Effector memory CD8-positive, alpha-beta T cell (primary cell): ENCODE data around the gene MYO18B.

ENCODE experiments used
- ATAC-seq: fragments of 150-1000 bp; cut with Tn5 transposase; replicated peaks from 2 replicates; pipeline ENCODE4 v1.10.0; 2021; ENCODE audit warnings: mild to moderate bottlenecking, moderate library complexity
- DNase-seq, 3 experiments: peaks; one replicate each; pipeline ENCODE4 v3.0.0; 2021
- H3K27ac Mint-ChIP-seq, 2 donors: one replicate each; pipeline ENCODE4 v1.8.0; 2022; ENCODE audit warnings: mild to moderate bottlenecking in 2 of 2, mixed read lengths in 2 of 2, moderate library complexity in 2 of 2
- H3K27me3 Mint-ChIP-seq, 2 donors: one replicate each; pipeline ENCODE4 v1.8.0; 2022; ENCODE audit warnings: mixed read lengths in 2 of 2
- H3K36me3 Mint-ChIP-seq: one replicate; pipeline ENCODE4 v1.8.0; 2022; ENCODE audit warnings: mild to moderate bottlenecking, moderate library complexity, mixed read lengths; ENCODE audit not compliant: insufficient read depth
- H3K4me1 Mint-ChIP-seq, 2 donors: one replicate each; pipeline ENCODE4 v1.8.0; 2022; ENCODE audit warnings: low read depth in 2 of 2, mixed read lengths in 2 of 2
- H3K4me3 Mint-ChIP-seq, 2 donors: one replicate each; pipeline ENCODE4 v1.8.0; 2022; ENCODE audit warnings: mild to moderate bottlenecking in 2 of 2, mixed read lengths in 2 of 2, moderate library complexity in 2 of 2
- H3K9me3 Mint-ChIP-seq, 2 donors: one replicate each; pipeline ENCODE4 v1.8.0; 2022; ENCODE audit warnings: mixed read lengths in 2 of 2

Gene MYO18B

DNA sequence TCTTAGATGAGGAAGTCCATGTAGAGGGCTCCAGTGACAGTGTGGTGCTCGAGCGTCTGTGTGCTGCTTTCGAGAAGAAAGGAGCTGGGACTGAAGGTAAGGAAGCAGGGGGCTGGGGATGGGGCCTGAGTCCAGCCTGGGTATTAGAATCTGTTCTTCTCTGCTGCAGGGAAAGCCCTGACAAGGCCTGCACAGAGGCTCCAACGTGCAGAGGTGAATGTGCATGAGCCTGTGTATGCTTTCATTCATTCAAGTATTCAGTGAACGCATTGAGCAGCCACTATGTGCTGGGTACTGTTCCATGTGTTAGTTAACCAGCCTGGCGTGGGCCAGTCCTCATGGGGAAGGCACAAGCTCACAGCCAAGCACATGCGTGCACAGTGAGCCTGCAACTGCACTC, 93.4 kb downstream of the MYO18B start:
- Mint-ChIP-seq H3K27me3 (peaks cover 14 to 48% of the 10 kb centered on the region in 2 donors), H3K4me3 (no peak overlapping the region), H3K36me3 (peaks cover 3% of the 10 kb centered on the region), H3K27ac (no peak overlapping the region), H3K9me3 (no peaks in the 10 kb centered on the region), H3K4me1 (no peaks in the 10 kb centered on the region)
- ATAC-seq (no peak), DNase-seq (no peak)

DNA sequence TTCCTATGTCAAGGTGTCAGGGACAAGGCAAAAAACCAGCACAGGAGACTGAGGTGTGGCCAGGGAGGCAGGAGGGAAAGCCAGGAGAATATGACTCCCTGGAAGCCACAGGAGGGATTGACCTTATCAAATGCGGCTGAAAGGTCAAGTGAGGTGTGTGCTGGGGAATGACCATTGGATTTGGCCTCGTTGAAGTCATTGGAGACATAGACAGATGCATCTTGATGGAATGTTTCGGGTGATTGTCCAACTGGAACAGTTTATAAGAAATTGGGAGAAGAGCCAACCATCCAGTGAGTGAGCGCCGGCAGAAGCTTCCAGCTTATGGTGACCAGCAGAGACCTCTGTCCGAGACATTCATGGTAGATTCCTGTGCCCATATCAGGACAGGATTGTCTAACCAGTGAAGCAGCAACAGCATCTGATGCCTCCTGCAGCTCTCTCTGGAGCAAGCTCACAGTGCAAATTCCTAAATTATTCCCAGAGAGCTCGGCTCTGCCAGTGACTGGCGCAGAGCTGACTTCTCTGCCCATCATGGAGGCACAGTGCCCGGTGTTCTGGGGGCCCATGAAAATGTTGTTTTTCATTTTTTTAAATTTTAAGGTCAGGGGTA, 95.4 kb downstream of the MYO18B start:
- ATAC-seq (no peak), DNase-seq (no peak)
- Mint-ChIP-seq H3K27me3 (peaks cover 22 to 66% of the 10 kb centered on the region in 2 donors), H3K4me1 (no peaks in the 10 kb centered on the region), H3K4me3 (no peak overlapping the region), H3K9me3 (no peaks in the 10 kb centered on the region), H3K27ac (no peak overlapping the region), H3K36me3 (peaks cover 3% of the 10 kb centered on the region)

DNA sequence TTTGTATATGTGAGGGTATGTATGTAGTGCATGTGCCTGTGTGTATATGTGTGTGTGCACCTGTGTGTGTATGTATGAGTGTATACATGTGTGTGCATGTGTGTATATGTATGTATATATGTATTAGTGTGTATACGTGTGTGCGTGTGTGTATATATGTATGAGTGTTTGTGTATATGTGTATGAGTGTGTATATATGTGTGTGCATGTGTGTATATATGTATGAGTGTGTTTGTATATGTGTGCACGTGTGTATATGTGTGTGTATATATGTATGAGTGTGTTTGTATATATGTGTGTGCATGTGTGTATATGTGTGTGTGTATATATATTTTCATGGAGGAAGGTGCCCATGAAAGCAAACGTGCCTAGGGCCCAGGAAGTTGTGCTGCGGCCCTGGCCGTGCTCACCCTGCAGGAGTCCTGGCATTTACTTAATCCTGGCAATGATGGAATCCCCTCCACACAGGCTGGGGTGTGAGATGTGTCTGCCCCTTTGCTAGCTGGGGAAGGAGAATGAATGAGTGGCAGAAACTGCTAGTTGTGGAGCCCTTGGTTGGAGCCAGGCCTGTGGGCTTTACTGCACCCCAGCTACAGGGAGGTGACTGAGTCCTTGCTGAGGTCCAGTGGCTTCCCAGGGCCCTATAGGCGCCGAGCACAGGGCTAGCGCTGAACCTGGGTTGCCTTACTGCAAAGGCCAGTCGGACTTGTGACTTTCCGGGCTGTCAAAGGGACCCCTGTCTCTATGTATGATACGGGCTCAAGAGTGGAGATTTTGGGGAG, 97.2 kb downstream of the MYO18B start:
- no peaks in the 10 kb centered on the region for H3K4me1 Mint-ChIP-seq
- no peak overlapping the region for H3K4me3 Mint-ChIP-seq
- no peaks in the 10 kb centered on the region for H3K9me3 Mint-ChIP-seq
- H3K27me3 Mint-ChIP-seq = peaks cover 22 to 59% of the 10 kb centered on the region in 2 donors
- ATAC-seq (no peak), DNase-seq (no peak)
- H3K36me3 Mint-ChIP-seq = no peaks in the 10 kb centered on the region
- no peak overlapping the region for H3K27ac Mint-ChIP-seq

DNA sequence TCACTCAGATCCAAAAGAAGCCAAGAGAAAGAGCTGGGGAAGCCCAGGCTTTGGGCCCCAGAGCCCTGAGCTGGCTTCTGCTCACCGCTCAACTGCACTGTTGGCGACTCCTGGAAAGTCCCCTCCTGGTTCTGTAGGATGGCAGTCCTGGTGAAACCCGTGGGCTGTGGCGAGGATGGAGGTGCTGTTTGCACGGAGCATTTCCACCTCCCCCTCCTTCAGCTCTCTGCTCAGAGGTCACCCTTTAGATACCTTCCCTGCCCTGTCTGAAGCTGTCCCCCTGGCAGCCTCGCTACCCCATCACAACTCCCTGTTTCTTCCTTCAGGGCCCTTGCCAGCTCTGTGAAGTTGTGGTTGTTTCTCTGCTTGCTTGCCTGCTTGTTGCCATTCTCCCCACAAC, 97.8 kb downstream of the MYO18B start:
- Mint-ChIP-seq H3K4me3 (no peak overlapping the region), H3K9me3 (no peaks in the 10 kb centered on the region), H3K27me3 (peaks cover 22 to 58% of the 10 kb centered on the region in 2 donors), H3K4me1 (no peaks in the 10 kb centered on the region), H3K27ac (no peak overlapping the region), H3K36me3 (no peaks in the 10 kb centered on the region)
- no peak for DNase-seq
- ATAC-seq = no peak

DNA sequence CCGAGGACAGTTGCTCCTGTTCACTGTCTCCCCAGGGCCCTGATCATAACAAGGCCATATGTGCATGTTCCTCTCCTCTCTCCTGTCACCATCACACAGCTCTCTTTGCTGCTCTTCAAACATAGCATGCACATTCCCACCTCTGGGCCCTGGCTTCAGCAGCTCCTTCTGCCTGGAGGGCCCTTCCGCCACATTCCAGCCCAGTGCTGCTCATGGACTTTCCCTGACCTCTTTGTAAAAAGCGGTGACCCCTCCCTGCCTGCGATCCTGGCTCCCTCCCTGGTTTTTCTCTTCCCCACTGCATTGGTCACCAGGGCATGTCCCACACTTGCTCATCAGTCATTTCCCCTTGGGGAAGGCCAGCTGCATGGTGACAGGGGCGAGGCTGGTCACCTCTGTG, 98.2 kb downstream of the MYO18B start:
- Mint-ChIP-seq H3K27me3 (peaks cover 21 to 54% of the 10 kb centered on the region in 2 donors), H3K9me3 (no peaks in the 10 kb centered on the region), H3K4me3 (no peak overlapping the region), H3K4me1 (no peaks in the 10 kb centered on the region), H3K27ac (no peak overlapping the region), H3K36me3 (no peaks in the 10 kb centered on the region)
- ATAC-seq (no peak), DNase-seq (no peak)

DNA sequence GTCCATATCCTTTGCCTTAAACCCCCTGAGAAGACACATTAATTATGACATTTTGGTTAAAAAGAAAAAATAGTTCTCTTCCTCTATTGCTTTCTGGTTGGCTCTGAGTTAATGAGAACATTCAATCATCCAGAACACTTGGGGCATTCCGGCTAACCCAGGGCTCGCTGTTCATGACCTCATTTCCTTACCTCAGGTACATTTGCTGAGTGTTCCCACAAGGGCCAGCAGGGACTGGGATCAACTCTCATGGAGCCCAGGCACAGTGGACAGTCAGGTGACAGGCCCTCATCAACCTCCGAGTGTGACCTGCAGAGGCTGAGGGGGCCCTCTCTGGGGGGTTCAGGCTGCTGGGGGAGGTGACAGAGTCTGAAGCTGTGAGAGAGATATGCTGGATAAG, 98.9 kb downstream of the MYO18B start:
- Mint-ChIP-seq H3K4me1 (no peaks in the 10 kb centered on the region), H3K36me3 (no peaks in the 10 kb centered on the region), H3K4me3 (no peak overlapping the region), H3K9me3 (no peaks in the 10 kb centered on the region), H3K27me3 (peaks cover 14 to 47% of the 10 kb centered on the region in 2 donors), H3K27ac (no peak overlapping the region)
- DNase-seq (no peak), ATAC-seq (no peak)

DNA sequence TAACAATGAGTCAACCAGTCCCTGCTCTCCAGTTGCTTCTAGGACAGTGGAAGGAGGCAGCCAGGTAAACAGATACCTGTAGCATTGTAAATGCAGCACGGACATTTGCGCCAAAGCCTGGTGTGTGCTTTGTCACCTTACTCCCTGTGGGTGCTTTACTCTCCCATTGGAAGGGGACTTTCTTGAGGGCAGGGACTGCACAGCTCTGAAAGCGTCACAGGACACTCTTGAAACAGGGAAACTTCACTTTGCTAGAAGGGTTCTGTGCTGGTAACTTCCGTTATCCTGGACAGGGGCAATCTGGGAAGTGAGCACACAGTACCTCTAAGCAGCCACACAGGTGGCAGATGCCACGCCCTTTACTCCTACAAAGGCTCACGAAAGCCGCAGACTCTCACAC, 99.8 kb downstream of the MYO18B start:
- peaks cover 16 to 39% of the 10 kb centered on the region in 2 donors for H3K27me3 Mint-ChIP-seq
- H3K9me3 Mint-ChIP-seq = no peaks in the 10 kb centered on the region
- H3K27ac Mint-ChIP-seq = no peak overlapping the region
- DNase-seq (no peak), ATAC-seq (no peak)
- H3K36me3 Mint-ChIP-seq = no peaks in the 10 kb centered on the region
- no peak overlapping the region for H3K4me3 Mint-ChIP-seq
- H3K4me1 Mint-ChIP-seq = no peaks in the 10 kb centered on the region

DNA sequence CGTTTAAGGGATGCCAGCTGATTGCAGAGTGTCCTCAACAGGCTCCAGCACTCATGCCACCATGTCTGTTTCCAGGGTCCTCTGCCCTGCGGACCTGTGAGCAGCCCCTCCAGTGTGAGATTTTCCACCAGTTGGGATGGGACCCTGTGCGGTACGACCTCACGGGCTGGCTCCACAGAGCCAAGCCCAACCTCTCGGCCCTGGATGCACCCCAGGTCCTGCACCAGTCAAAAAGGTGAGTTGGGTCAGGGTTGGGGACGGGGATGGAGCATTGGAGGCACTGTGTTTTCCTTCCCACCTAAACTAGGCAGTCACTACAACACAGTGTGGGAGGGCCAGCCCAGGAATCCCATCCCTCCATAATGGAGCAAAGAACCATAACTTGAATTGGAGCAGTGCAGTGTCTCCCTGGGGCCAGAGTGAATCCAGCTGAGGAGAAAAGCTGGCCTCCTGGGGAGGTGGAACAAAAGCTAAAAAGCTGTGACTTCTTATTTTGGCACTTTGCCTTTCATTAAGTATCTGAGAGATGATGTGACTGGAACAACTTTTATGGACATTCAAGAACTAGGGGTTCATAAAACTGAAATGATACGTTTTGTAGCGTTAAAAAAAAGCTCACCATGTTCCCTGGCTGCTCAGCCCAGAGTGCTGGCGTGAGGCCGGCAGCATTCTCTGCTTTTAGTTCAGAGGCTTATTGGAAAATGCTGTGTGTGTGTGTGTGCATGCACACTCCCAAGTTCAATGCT, 101.8 kb downstream of the MYO18B start:
- Mint-ChIP-seq H3K36me3 (no peaks in the 10 kb centered on the region), H3K27me3 (peaks cover 16 to 40% of the 10 kb centered on the region in 2 donors), H3K4me3 (no peak overlapping the region), H3K9me3 (no peaks in the 10 kb centered on the region), H3K27ac (no peak overlapping the region), H3K4me1 (no peaks in the 10 kb centered on the region)
- ATAC-seq (no peak), DNase-seq (no peak)

DNA sequence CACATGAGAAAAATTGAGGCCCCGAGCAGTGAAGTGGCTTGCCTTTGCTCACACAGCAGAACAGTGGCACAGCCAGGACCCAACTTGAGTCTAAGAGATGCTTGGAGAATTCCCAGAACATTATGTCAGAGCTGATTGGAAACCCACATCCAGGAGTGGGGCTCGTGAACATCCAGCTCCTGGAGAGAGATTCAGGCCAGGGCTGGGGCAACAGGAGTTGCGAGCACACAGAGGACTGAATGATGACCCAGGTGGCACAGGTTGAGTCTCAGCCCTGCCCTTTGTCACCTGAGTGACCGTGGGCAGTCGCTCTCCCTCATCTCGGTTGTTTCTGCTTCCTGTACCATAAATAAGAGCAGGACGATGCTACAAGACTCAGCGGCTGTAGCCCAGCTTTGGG, 102.6 kb downstream of the MYO18B start:
- no peak overlapping the region for H3K4me3 Mint-ChIP-seq
- DNase-seq = no peak
- no peak for ATAC-seq
- H3K27ac Mint-ChIP-seq = no peak overlapping the region
- no peaks in the 10 kb centered on the region for H3K4me1 Mint-ChIP-seq
- H3K36me3 Mint-ChIP-seq = no peaks in the 10 kb centered on the region
- H3K9me3 Mint-ChIP-seq = no peaks in the 10 kb centered on the region
- peaks cover 16 to 35% of the 10 kb centered on the region in 2 donors for H3K27me3 Mint-ChIP-seq

DNA sequence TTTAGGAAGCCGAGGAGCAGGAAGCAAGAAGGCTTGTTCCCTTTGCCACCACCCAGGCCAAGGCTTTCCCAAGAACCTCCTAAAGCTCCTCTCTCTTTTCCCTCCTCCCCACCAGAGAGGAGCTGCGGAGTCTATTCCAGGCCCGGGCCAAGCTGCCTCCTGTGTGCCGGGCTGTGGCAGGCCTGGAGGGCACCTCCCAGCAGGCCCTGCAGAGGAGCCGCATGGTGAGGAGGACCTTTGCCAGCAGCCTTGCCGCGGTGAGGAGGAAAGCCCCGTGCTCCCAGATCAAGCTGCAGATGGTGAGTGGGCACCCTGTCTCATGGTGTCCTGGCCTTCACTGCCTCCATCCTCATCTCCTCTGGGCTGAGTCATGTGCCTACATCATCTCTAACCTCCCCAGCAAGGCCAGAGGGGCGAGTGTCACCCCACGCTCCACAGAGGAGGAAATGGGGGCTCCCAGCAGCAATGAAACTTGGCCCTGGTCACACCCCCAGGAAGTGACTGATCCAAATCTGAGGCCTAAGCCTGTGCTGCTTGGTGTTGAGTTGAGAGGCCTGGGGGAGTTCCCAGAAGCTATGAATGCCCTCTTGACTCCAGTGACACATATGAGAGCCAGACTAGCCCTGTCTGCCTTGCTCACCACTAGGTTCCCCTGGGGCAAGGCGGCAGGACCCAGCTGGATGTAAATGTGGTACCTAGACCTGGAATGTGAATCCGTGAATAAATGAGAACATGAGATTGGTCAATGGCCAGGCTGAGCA, 104.2 kb downstream of the MYO18B start:
- ATAC-seq (no peak), DNase-seq (no peak)
- Mint-ChIP-seq H3K36me3 (peaks cover under 1% of the 10 kb centered on the region), H3K27me3 (peaks cover 9 to 30% of the 10 kb centered on the region in 2 donors), H3K4me3 (no peak overlapping the region), H3K27ac (no peak overlapping the region), H3K9me3 (no peaks in the 10 kb centered on the region), H3K4me1 (no peaks in the 10 kb centered on the region)

DNA sequence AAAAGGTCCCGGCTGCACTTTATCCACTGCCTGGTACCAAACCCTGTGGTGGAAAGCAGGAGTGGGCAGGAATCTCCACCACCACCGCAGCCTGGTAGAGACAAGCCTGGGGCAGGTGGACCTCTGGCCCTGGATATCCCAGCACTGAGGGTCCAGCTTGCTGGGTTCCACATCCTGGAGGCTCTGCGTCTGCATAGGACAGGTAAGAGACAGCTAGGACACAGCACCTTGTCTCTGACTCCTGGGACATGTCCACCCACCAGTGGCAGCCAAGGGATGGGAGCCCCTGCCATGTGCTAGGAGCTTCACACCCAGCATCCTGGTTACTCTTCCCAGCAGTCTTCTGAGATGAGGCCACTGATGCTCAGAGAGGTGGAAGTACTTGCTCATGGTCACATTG, 105.5 kb downstream of the MYO18B start:
- DNase-seq = no peak
- no peak for ATAC-seq
- Mint-ChIP-seq H3K4me3 (no peak overlapping the region), H3K9me3 (no peaks in the 10 kb centered on the region), H3K27ac (no peak overlapping the region), H3K36me3 (peaks cover 4% of the 10 kb centered on the region), H3K27me3 (peaks cover 14 to 29% of the 10 kb centered on the region in 2 donors), H3K4me1 (no peaks in the 10 kb centered on the region)

DNA sequence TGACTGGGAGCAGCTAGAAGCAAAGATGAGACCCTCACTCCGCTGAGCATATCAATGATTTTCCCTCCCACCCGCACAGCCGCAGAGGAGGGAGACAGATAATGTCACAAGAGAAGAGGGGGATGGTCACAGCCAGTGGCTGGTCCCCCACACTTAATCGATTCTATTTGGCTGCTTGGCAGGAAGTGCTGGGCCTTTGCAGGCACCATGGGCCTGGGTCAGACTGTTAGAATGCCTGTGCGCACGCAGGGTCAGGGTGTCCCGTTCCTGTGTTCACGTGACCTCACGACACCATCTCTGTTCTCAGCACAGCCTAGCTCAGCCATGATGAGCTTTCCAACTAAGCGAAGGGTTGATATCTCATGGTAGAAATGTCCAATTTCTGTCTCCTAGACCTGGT, 107.0 kb downstream of the MYO18B start:
- H3K27ac Mint-ChIP-seq = no peak overlapping the region

DNA sequence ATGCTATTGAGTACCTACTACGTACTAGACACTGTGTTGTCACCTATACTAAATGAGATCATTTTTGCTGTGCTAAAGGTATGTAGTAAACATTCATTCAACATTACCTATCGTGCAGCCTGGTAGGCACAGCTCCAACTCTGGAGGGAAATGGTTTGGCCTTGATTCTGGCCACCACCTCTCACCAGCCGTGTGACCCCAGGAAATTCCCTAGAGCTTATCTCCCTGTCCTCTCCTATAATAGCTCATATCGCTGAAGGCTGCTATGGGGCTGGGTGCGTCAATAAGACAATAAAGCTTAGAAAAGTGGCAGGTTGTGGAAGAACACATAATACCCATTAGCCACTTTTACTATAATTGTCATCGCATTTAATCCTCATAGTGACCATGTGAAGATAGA, 107.5 kb downstream of the MYO18B start:
- Mint-ChIP-seq H3K27me3 (peaks cover 14 to 29% of the 10 kb centered on the region in 2 donors), H3K36me3 (peaks cover 4% of the 10 kb centered on the region), H3K9me3 (no peaks in the 10 kb centered on the region), H3K4me1 (no peaks in the 10 kb centered on the region), H3K4me3 (no peak overlapping the region), H3K27ac (no peak overlapping the region)
- no peak for DNase-seq
- no peak for ATAC-seq

More for the DNA sequence above, 107.0 kb downstream of the MYO18B start:
- H3K36me3 Mint-ChIP-seq = peaks cover 4% of the 10 kb centered on the region
- no peaks in the 10 kb centered on the region for H3K9me3 Mint-ChIP-seq
- peaks cover 14 to 29% of the 10 kb centered on the region in 2 donors for H3K27me3 Mint-ChIP-seq
- no peak overlapping the region for H3K4me3 Mint-ChIP-seq
- H3K4me1 Mint-ChIP-seq = no peaks in the 10 kb centered on the region
- ATAC-seq (no peak), DNase-seq (no peak)
